NCI-H510A treated with DMSO at 0.1 percent for 48 hours (cell line): ENCODE results near the gene AP2A2.

Experiments used
- DNase-seq: peaks from one replicate; lab custom pipeline; 2025; lab: John Stamatoyannopoulos, UW

Gene AP2A2

DNA sequence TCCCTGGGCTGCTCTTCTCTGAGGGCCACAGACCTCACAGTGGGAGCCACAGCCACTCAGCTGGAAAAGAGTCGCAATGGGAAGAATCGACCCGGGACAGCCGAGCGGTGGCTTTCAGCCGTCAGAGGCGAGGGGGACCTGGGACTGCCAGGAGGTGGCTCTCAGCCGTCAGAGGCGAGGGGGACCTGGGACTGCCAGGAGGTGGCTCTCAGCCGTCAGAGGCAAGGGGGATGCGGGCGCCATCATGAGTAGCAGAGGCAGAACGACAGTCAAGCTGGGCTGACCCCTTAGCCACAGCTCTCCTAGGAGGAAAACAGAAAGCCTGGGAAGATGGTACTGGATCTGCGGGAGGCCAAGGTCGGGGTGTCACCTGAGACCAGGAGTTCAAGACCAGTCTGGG, 134.1 kb downstream of the AP2A2 start:
- DNase-seq, result no peak

GRCh38 chr11:1060410-1060809, 134.7 kb downstream of the AP2A2 start:
- no peak for DNase-seq

GRCh38 chr11:1060852-1061616, 135.4 kb downstream of the AP2A2 start:
- no peak for DNase-seq
